IMR-90 (cell line): ENCODE data around the gene OAS1. TPM values are rescaled to one million over a fixed set of nuclear protein-coding genes. Genes with fewer than 3 reads are reported as not detected.

Experiments used
- ATAC-seq: fragments of 200-7000 bp; cut with Tn5 transposase; 2 replicates; pipeline ENCODE4 v1.9.1; 2020; ENCODE audit warnings: low read depth, mild to moderate bottlenecking, moderate library complexity
- BruUV-seq: library from RNA; stranded (reverse); fragments of 400-500 nt; replicated peaks from 2 replicates; lab custom pipeline; 2021; lab: Mats Ljungman, UMichigan
- CTCF ChIA-PET: fragments of 300-600 bp; formaldehyde crosslinking; extraction: SDS; loops from one replicate; lab custom pipeline; 2021; ENCODE audit warnings: antibody characterized with exemption; lab: Yijun Ruan, JAX
- POLR2A ChIA-PET: fragments of 300-600 bp; sonication (Branson Sonifier 250); formaldehyde crosslinking; loops from one replicate; lab custom pipeline; 2022; ENCODE audit warnings: antibody characterized with exemption; ENCODE audit not compliant: unreplicated experiment; lab: Charles Lee
- DNase-seq: peaks from one replicate; pipeline ENCODE4 v3.0.0; 2013
- H2AFZ ChIP-seq: replicated peaks from 2 replicates; pipeline ENCODE3; 2013; ENCODE audit warnings: low read length, mild to moderate bottlenecking; ENCODE audit not compliant: poor library complexity
- H2AK5ac ChIP-seq: 2 replicates; pipeline ENCODE4 v1.6.1; 2013; ENCODE audit warnings: low read depth, low read length, inconsistent platforms
- H2AK9ac ChIP-seq: replicated peaks from 2 replicates; pipeline ENCODE3; 2013; ENCODE audit warnings: mild to moderate bottlenecking, low read depth, low read length, moderate library complexity; ENCODE audit not compliant: poor library complexity
- H2BK120ac ChIP-seq: 2 replicates; pipeline ENCODE4 v1.6.1; 2013; ENCODE audit warnings: low read depth, low read length, inconsistent platforms
- H2BK15ac ChIP-seq: 3 replicates; pipeline ENCODE4 v1.6.1; 2013; ENCODE audit warnings: low read depth, low read length, inconsistent platforms
- H2BK20ac ChIP-seq: 2 replicates; pipeline ENCODE4 v1.6.1; 2013; ENCODE audit warnings: low read depth, mild to moderate bottlenecking, inconsistent platforms, low read length, moderate library complexity
- H2BK5ac ChIP-seq: 2 replicates; pipeline ENCODE4 v1.6.1; 2013; ENCODE audit warnings: mild to moderate bottlenecking, low read depth, low read length, inconsistent platforms; ENCODE audit not compliant: poor library complexity, severe bottlenecking
- H3K14ac ChIP-seq: replicated peaks from 2 replicates; pipeline ENCODE4 v1.6.1; 2013; ENCODE audit warnings: low read depth, low read length, inconsistent platforms
- H3K18ac ChIP-seq: 2 replicates; pipeline ENCODE4 v1.6.1; 2013; ENCODE audit warnings: low read depth, low read length, control low read depth
- H3K23ac ChIP-seq: 2 replicates; pipeline ENCODE4 v1.6.1; 2013; ENCODE audit warnings: low read depth, low read length, inconsistent platforms
- H3K27ac ChIP-seq: 2 replicates; pipeline ENCODE4 v1.5.1; 2013; ENCODE audit warnings: mild to moderate bottlenecking, control low read depth, low read length; ENCODE audit not compliant: insufficient read depth
- H3K27me3 ChIP-seq: 2 replicates; pipeline ENCODE4 v1.6.1; 2013; ENCODE audit warnings: low read length; ENCODE audit not compliant: control insufficient read depth, insufficient read depth
- H3K36me3 ChIP-seq: 2 replicates; pipeline ENCODE4 v1.6.1; 2013; ENCODE audit warnings: low read length, mixed read lengths; ENCODE audit not compliant: control insufficient read depth, insufficient read depth
- H3K4ac ChIP-seq: 2 replicates; pipeline ENCODE4 v1.6.1; 2013; ENCODE audit warnings: low read depth, low read length, inconsistent platforms
- H3K4me1 ChIP-seq: 2 replicates; pipeline ENCODE4 v1.6.1; 2013; ENCODE audit warnings: low read length, mixed read lengths; ENCODE audit not compliant: control insufficient read depth, insufficient read depth
- H3K4me2 ChIP-seq: 2 replicates; pipeline ENCODE4 v1.6.1; 2013; ENCODE audit warnings: low read depth, mild to moderate bottlenecking, control low read depth, low read length, moderate library complexity
- H3K4me3 ChIP-seq: 2 replicates; pipeline ENCODE4 v1.5.1; 2013; ENCODE audit warnings: low read depth, mild to moderate bottlenecking, control low read depth, low read length, moderate library complexity; ENCODE audit not compliant: insufficient read depth
- H3K56ac ChIP-seq: 2 replicates; pipeline ENCODE4 v1.6.1; 2013; ENCODE audit warnings: low read length, inconsistent platforms; ENCODE audit not compliant: insufficient read depth; ENCODE audit errors: extremely low read depth
- H3K79me1 ChIP-seq, 2 experiments: 2 replicates each; pipeline ENCODE4 v1.6.1; 2013; ENCODE audit warnings: low read length in 2 of 2, inconsistent platforms in 1 of 2, low read depth in 1 of 2
- H3K9ac ChIP-seq: 2 replicates; pipeline ENCODE4 v1.6.1; 2013; ENCODE audit warnings: low read depth, low read length, control low read depth
- H3K9me1 ChIP-seq: 2 replicates; pipeline ENCODE4 v1.6.1; 2013; ENCODE audit warnings: low read length, inconsistent platforms; ENCODE audit not compliant: insufficient read depth
- H3K9me3 ChIP-seq: 2 replicates; pipeline ENCODE4 v1.6.1; 2013; ENCODE audit warnings: low read length; ENCODE audit not compliant: control insufficient read depth, insufficient read depth
- H4K20me1 ChIP-seq: 2 replicates; pipeline ENCODE4 v1.6.1; 2013; ENCODE audit warnings: low read length, inconsistent platforms; ENCODE audit not compliant: insufficient read depth
- H4K5ac ChIP-seq: 2 replicates; pipeline ENCODE4 v1.6.1; 2013; ENCODE audit warnings: mild to moderate bottlenecking, low read depth, low read length, control low read depth
- H4K8ac ChIP-seq, 2 experiments: 2 replicates each; pipeline ENCODE4 v1.6.1; 2013; ENCODE audit warnings: low read depth in 2 of 2, low read length in 2 of 2, control low read depth in 1 of 2, inconsistent platforms in 1 of 2
- H4K91ac ChIP-seq: 2 replicates; pipeline ENCODE4 v1.6.1; 2013; ENCODE audit warnings: low read depth, low read length, inconsistent platforms; ENCODE audit not compliant: insufficient read depth
- BHLHE40 ChIP-seq: fragments of 150-350 bp; IDR thresholded peaks from 2 replicates; pipeline ENCODE4 v1.6.1; 2016; ENCODE audit warnings: mild to moderate bottlenecking, low read depth, low read length
- ELK1 ChIP-seq: fragments of 150-350 bp; IDR thresholded peaks from 2 replicates; pipeline ENCODE4 v1.6.1; 2016; ENCODE audit warnings: low read depth, mild to moderate bottlenecking, low read length, moderate library complexity, borderline replicate concordance
- FOS ChIP-seq: fragments of 150-350 bp; IDR thresholded peaks from 2 replicates; pipeline ENCODE4 v1.6.1; 2016; ENCODE audit warnings: low read depth, low read length
- MAZ ChIP-seq: IDR thresholded peaks from 2 replicates; pipeline ENCODE4 v1.6.1; 2012; ENCODE audit warnings: low read depth, mild to moderate bottlenecking, low read length, improper control_type of control experiment, moderate library complexity, borderline replicate concordance
- NFE2L2 ChIP-seq: fragments of 150-350 bp; IDR thresholded peaks from 2 replicates; pipeline ENCODE4 v1.6.1; 2016; ENCODE audit warnings: low read depth, mild to moderate bottlenecking, low read length
- RAD21 ChIP-seq: IDR thresholded peaks from 2 replicates; pipeline ENCODE4 v1.6.1; 2012; ENCODE audit warnings: low read length, improper control_type of control experiment
- RFX5 ChIP-seq: IDR thresholded peaks from 2 replicates; pipeline ENCODE4 v1.8.0; 2012; ENCODE audit warnings: low read depth, mild to moderate bottlenecking, low read length, moderate library complexity
- WGBS, 2 experiments: methylation state at CpG; one replicate each; pipeline versions ENCODE4 v1.1.5 to v1.1.7; 2013; ENCODE audit warnings: missing lambda C conversion rate in 2 of 2; ENCODE audit not compliant: insufficient read length in 1 of 2; ENCODE audit errors: extremely low coverage in 2 of 2; 5-methylcytosine and 5-hydroxymethylcytosine counted together
- dilution Hi-C: fragments of 300-500 bp; cut with HindIII; formaldehyde crosslinking; loops from one replicate; pipeline ENCODE4 v1.14.3; 2018; ENCODE audit warnings: low sequenced_read_pairs; ENCODE audit not compliant: unreplicated experiment
- in situ Hi-C: fragments of 300-500 bp; cut with MboI; formaldehyde crosslinking; loops from 3 replicates; pipeline ENCODE4 v1.14.3; 2019; ENCODE audit warnings: low sequenced_read_pairs, inconsistent platforms, mixed read lengths
- intact Hi-C: fragments of 100-400 bp; cut with micrococcal nuclease; formaldehyde crosslinking; loops from 2 replicates; pipeline ENCODE4 v1.10.0; 2022
- polyA plus RNA-seq, 3 experiments: library from polyadenylated mRNA; depleted of rRNA; stranded (reverse); fragments of >200 nt; gene quantifications; 2 replicates each; pipeline ENCODE4 v1.2.3, GENCODE V29; 2012; ENCODE audit warnings: low replicate concordance in 1 of 3
- total RNA-seq: library from RNA; depleted of rRNA; stranded (reverse); fragments of >200 nt; gene quantifications from 2 replicates; pipeline ENCODE4 v1.2.3, GENCODE V29; 2012

OAS1 gene
- total and polyA plus RNA-seq, 2 of the 4 experiments (the other 2 are of a cell fraction), result not detected

GRCh38 chr12:112929715-112930114 lies 23.0 kb downstream of the OAS1 start:
- Histone ChIP-seq H2AK5ac (no peak overlapping the region), H3K4me3 (no peak overlapping the region), H2BK5ac (no peak overlapping the region), H3K9me1 (no peaks in the 10 kb centered on the region), H3K79me1 (no peaks in the 10 kb centered on the region), H3K4me1 (no peaks in the 10 kb centered on the region), H4K91ac (no peak overlapping the region), H3K18ac (no peak overlapping the region), H3K9me3 (no peaks in the 10 kb centered on the region), H2BK20ac (no peak overlapping the region), H3K23ac (no peak overlapping the region), H4K5ac (no peak overlapping the region), H3K36me3 (no peaks in the 10 kb centered on the region), H4K8ac (no peak overlapping the region), H3K9ac (no peak overlapping the region), H3K27me3 (no peaks in the 10 kb centered on the region), H3K56ac (no peak overlapping the region), H3K4me2 (no peak overlapping the region), H2BK15ac (no peak overlapping the region), H3K27ac (no peak overlapping the region), H2AK9ac (no peak overlapping the region), H2AFZ (no peak overlapping the region), H2BK120ac (no peak overlapping the region), H3K14ac (no peak overlapping the region), H4K20me1 (no peaks in the 10 kb centered on the region), H3K4ac (no peak overlapping the region)
- no peak for ATAC-seq
- CTCF ChIA-PET, result no interaction called here
- dilution Hi-C loops (no loop called here), intact Hi-C loops (no loop called here), in situ Hi-C loops (no loop called here)
- WGBS, 2 experiments, result no CpG with 5 or more reads among the region's 3 CpGs
- TF ChIP-seq ELK1, result no peak
- no peak for TF ChIP-seq RFX5
- TF ChIP-seq BHLHE40, result no peak
- no peak for TF ChIP-seq RAD21
- TF ChIP-seq NFE2L2, result no peak
- TF ChIP-seq FOS, result no peak
- no peak for TF ChIP-seq MAZ
- DNase-seq, result no peak
- POLR2A ChIA-PET, result no interaction called here
- BruUV-seq, result no TSS peak
